ENCODE data around the gene MPST. TPM values are rescaled to one million over a fixed set of nuclear protein-coding genes. Genes with fewer than 3 reads are reported as not detected.

MPST gene
- total RNA-seq, 2 experiments from 2014 or later: 61.8 to 124 TPM

DNA sequence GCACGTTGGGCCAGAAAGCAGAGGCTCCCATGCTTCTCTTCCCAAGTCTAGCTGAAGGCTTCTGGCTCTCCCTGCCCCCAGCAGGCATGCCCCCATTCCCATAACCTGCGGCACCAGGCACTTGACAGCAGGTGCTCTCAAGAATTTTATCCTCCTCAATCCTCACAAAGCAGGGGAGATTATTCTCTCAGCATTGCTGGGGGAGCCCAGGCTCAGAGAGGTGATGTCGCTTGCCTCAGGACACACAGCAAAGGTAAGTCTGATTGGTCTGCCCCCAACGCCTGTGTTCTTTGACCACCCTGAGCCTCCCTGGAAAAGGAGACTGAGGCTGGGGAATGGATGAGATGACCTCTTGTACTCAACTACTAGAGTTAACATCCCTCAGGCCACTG is 5.1 kb upstream of the MPST start:
- Histone ChIP-seq H3K79me2 (ENCODE audit: insufficient read depth, low read depth, low read length) (no peaks in the 10 kb centered on the region), H3K4me2 (ENCODE audit: low read length) (no peak overlapping the region), H3K27ac (ENCODE audit: low read depth, low read length, poor library complexity, severe bottlenecking) (no peak overlapping the region), H3K4me3 (ENCODE audit: low read depth, low read length, poor library complexity, severe bottlenecking) (no peak overlapping the region), H3K36me3 (ENCODE audit: insufficient read depth, low read length) (no peaks in the 10 kb centered on the region), H3K9me3 (ENCODE audit: low read length) (no peaks in the 10 kb centered on the region), H2AFZ (ENCODE audit: low read length) (no peak overlapping the region), H4K20me1 (ENCODE audit: insufficient read depth, low read length) (no peaks in the 10 kb centered on the region), H3K4me1 (ENCODE audit: insufficient read depth, low read length, poor library complexity, severe bottlenecking) (peaks cover 8% of the 10 kb centered on the region), H3K9me2 (ENCODE audit: insufficient read depth, low read length) (no peaks in the 10 kb centered on the region)
- no TSS peak for BruUV-seq (replicated peaks)
- intact Hi-C loops (cut with micrococcal nuclease; ENCODE audit: unreplicated experiment): no loop called here
- CTCF ChIA-PET (ENCODE audit: unreplicated experiment): no interaction called here
- DNase-seq (ENCODE audit: low spot score): no peak
- POLR2A ChIA-PET: no interaction called here
- TF ChIP-seq EZH2phosphoT487 (IDR thresholded peaks at IDR 0.05; ENCODE audit: borderline replicate concordance, low read depth, low read length): no peak
- TF ChIP-seq, protein P1, sequence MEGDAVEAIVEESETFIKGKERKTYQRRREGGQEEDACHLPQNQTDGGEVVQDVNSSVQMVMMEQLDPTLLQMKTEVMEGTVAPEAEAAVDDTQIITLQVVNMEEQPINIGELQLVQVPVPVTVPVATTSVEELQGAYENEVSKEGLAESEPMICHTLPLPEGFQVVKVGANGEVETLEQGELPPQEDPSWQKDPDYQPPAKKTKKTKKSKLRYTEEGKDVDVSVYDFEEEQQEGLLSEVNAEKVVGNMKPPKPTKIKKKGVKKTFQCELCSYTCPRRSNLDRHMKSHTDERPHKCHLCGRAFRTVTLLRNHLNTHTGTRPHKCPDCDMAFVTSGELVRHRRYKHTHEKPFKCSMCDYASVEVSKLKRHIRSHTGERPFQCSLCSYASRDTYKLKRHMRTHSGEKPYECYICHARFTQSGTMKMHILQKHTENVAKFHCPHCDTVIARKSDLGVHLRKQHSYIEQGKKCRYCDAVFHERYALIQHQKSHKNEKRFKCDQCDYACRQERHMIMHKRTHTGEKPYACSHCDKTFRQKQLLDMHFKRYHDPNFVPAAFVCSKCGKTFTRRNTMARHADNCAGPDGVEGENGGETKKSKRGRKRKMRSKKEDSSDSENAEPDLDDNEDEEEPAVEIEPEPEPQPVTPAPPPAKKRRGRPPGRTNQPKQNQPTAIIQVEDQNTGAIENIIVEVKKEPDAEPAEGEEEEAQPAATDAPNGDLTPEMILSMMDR (conservative IDR thresholded peaks at IDR 0.05; ENCODE audit: low read length): no peak

DNA sequence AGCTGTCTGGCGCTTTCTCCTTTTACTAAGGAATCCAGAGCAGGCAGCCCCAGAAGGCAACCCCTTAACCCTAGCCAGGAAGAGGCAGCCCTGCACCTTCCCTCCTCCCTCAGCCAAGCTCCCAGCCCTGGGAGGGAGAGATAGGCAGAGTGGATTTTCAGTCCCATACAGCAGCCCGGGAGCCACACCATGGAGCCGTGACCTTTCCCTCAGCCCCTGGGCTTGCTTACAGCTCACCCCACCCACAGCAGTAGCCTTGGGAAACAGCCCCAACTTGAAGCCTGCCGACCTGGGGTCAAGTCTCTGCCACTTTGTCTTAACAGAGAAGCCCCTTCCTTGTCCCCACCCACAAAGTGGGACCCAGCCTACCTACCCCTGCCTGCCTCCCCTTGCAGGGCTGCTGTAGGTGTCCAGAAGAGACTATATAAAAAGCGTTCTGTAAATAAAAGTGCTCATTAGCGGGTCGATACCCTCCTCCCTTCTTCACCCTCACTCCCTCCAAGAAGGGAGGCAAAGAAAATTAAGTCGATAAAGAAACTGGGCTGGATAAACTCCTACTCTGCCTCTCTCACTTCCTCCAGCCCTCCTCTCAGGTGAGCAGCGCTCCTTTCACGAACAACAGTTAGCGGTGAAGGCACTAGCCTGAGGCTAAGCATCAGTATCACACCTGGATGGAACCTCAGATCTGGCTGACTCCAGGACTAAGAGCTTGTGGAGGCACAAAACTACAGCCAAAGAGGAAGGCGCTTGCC is 4.5 kb upstream of the MPST start:
- H3K4me2 ChIP-seq (ENCODE audit: low read length): no peak overlapping the region
- no peaks in the 10 kb centered on the region for H3K9me2 ChIP-seq (ENCODE audit: insufficient read depth, low read length)
- H3K9me3 ChIP-seq (ENCODE audit: low read length): no peaks in the 10 kb centered on the region
- no peak overlapping the region for H2AFZ ChIP-seq (ENCODE audit: low read length)
- no peak overlapping the region for H3K4me3 ChIP-seq (ENCODE audit: low read depth, low read length, poor library complexity, severe bottlenecking)
- H3K79me2 ChIP-seq (ENCODE audit: insufficient read depth, low read depth, low read length): peaks cover under 1% of the 10 kb centered on the region; the same call in 1 of the 2 replicates
- H4K20me1 ChIP-seq (ENCODE audit: insufficient read depth, low read length): no peaks in the 10 kb centered on the region
- no peaks in the 10 kb centered on the region for H3K36me3 ChIP-seq (ENCODE audit: insufficient read depth, low read length)
- POLR2A ChIA-PET: no interaction called here
- BruUV-seq (replicated peaks): no TSS peak
- TF ChIP-seq EZH2phosphoT487 (IDR thresholded peaks at IDR 0.05; ENCODE audit: borderline replicate concordance, low read depth, low read length): no peak
- TF ChIP-seq, protein P1 (conservative IDR thresholded peaks at IDR 0.05; ENCODE audit: low read length): no peak
- DNase-seq (ENCODE audit: low spot score): no peak
- H3K4me1 ChIP-seq (ENCODE audit: insufficient read depth, low read length, poor library complexity, severe bottlenecking): peaks cover 8% of the 10 kb centered on the region
- CTCF ChIA-PET (ENCODE audit: unreplicated experiment): no interaction called here
- intact Hi-C loops (cut with micrococcal nuclease; ENCODE audit: unreplicated experiment): loop anchor here (5.0 kb wide), 1 partner anchor 153 kb away; the partner anchor contains the start of gene NCF4
- H3K27ac ChIP-seq (ENCODE audit: low read depth, low read length, poor library complexity, severe bottlenecking): no peak overlapping the region

DNA sequence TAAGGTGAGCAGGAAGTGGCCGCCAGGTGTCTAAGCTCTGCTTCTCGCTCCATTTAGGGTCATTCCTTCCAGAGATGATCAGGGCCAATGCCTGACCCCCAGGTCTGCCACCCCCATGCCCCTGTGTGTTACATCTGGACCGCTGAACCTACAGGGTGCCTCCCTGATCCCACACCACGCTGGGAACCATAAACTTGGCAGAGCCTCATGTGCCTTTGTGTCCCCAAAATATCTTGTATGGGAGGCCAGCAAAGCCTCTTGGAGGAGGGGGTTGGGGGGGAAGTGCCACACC is 4.0 kb upstream of the MPST start:
- DNase-seq (ENCODE audit: low spot score): no peak
- no peak for TF ChIP-seq EZH2phosphoT487 (IDR thresholded peaks at IDR 0.05; ENCODE audit: borderline replicate concordance, low read depth, low read length)
- TF ChIP-seq, protein P1 (conservative IDR thresholded peaks at IDR 0.05; ENCODE audit: low read length): no peak
- Histone ChIP-seq H3K9me3 (ENCODE audit: low read length) (no peaks in the 10 kb centered on the region), H4K20me1 (ENCODE audit: insufficient read depth, low read length) (no peaks in the 10 kb centered on the region), H3K4me1 (ENCODE audit: insufficient read depth, low read length, poor library complexity, severe bottlenecking) (peaks cover 8% of the 10 kb centered on the region), H3K4me2 (ENCODE audit: low read length) (no peak overlapping the region), H3K36me3 (ENCODE audit: insufficient read depth, low read length) (no peaks in the 10 kb centered on the region), H2AFZ (ENCODE audit: low read length) (no peak overlapping the region), H3K9me2 (ENCODE audit: insufficient read depth, low read length) (no peaks in the 10 kb centered on the region), H3K27ac (ENCODE audit: low read depth, low read length, poor library complexity, severe bottlenecking) (no peak overlapping the region), H3K4me3 (ENCODE audit: low read depth, low read length, poor library complexity, severe bottlenecking) (no peak overlapping the region), H3K79me2 (ENCODE audit: insufficient read depth, low read depth, low read length) (peaks cover 5% of the 10 kb centered on the region; the same call in 1 of the 2 replicates)
- ChIA-PET POLR2A (no interaction called here), CTCF (ENCODE audit: unreplicated experiment) (no interaction called here)
- intact Hi-C loops (cut with micrococcal nuclease; ENCODE audit: unreplicated experiment): loop anchor here (5.0 kb wide), 1 partner anchor 153 kb away; the partner anchor contains the start of gene NCF4
- TSS peak; percentile 49 for BruUV-seq (replicated peaks)
